HG02798 (cell line): Measurements from ENCODE around the gene HRCT1.

Source experiments
- ATAC-seq: cut with Tn5 transposase; IDR thresholded peaks from one replicate; pipeline ENCODE4 v1.9.1; 2021; ENCODE audit warnings: mild to moderate bottlenecking; ENCODE audit not compliant: unreplicated experiment, poor library complexity

HRCT1 gene

GRCh38 chr9:35938474-35939356, 32.7 kb downstream of the HRCT1 start:
- no peak for ATAC-seq

- no peak for ATAC-seq
Measured at GRCh38 chr9:35939679-35940250, 33.8 kb downstream of the HRCT1 start.

GRCh38 chr9:35940458-35941407, 34.7 kb downstream of the HRCT1 start:
- no peak for ATAC-seq

- no peak for ATAC-seq
Measured at GRCh38 chr9:35942286-35942685, 36.3 kb downstream of the HRCT1 start.

- ATAC-seq, result no peak
Measured at GRCh38 chr9:35944173-35944572, 38.2 kb downstream of the HRCT1 start.

- ATAC-seq, result no peak
Measured at GRCh38 chr9:35944841-35945240, 38.8 kb downstream of the HRCT1 start.

GRCh38 chr9:35945341-35946018, 39.5 kb downstream of the HRCT1 start:
- ATAC-seq, result no peak

GRCh38 chr9:35948451-35948850, 42.4 kb downstream of the HRCT1 start:
- ATAC-seq, result no peak

- ATAC-seq, result no peak
Measured at GRCh38 chr9:35948901-35949318, 42.9 kb downstream of the HRCT1 start.

GRCh38 chr9:35951736-35952135, 45.7 kb downstream of the HRCT1 start:
- no peak for ATAC-seq

GRCh38 chr9:35952526-35953191, 46.7 kb downstream of the HRCT1 start:
- ATAC-seq, result no peak

GRCh38 chr9:35954942-35955546, 49.0 kb downstream of the HRCT1 start:
- ATAC-seq, result no peak

- no peak for ATAC-seq
Measured at GRCh38 chr9:35956651-35957050, 50.6 kb downstream of the HRCT1 start.
